K562 (cell line): ENCODE data around the gene DNAH1. TPM values are rescaled to one million over a fixed set of nuclear protein-coding genes. Genes with fewer than 3 reads are reported as not detected.
"Not testable (repeated sequence)": the region's sequence is repeated elsewhere in the genome, so short reads cannot be mapped to it uniquely, and the experiment has no call there.

Experiments used
- ATAC-seq: fragments of 200-7000 bp; cut with Tn5 transposase; 3 replicates; pipeline ENCODE4 v1.9.1; 2020; ENCODE audit warnings: moderate library complexity
- BruUV-seq: library from RNA; stranded (reverse); fragments of 400-500 nt; replicated peaks from 2 replicates; lab custom pipeline; 2021; lab: Mats Ljungman, UMichigan
- CTCF ChIA-PET: fragments of 300-600 bp; formaldehyde crosslinking; extraction: SDS; loops from one replicate; lab custom pipeline; 2021; ENCODE audit warnings: low intra/inter-chr PET ratio; lab: Yijun Ruan, JAX
- POLR2A ChIA-PET: fragments of 300-600, 350-650 bp; sonication (Branson Sonifier 250); formaldehyde crosslinking; extraction: SDS; loops from one replicate; lab custom pipeline; 2021; ENCODE audit warnings: antibody characterized with exemption, inconsistent platforms; lab: Yijun Ruan, JAX
- DNase-seq, 4 experiments: peaks; one replicate each; pipeline versions ENCODE4 v3.0.0 to v3.0.0-alpha.2; 2011 to 2018; ENCODE audit warnings: low spot score in 3 of 4, mixed read lengths in 3 of 4; ENCODE audit errors: extremely low read depth in 1 of 4
- FAIRE-seq: peaks from 2 replicates; lab custom pipeline; 2011; peaks lifted over from hg19 to GRCh38; lab: Jason Lieb, UNC
- H2AFZ ChIP-seq: 2 replicates; pipeline ENCODE4 v1.6.0; 2011; ENCODE audit warnings: low read depth, low read length, control low read depth, inconsistent platforms
- H3K27ac ChIP-seq: fragments of 200-600 bp; 3 replicates; pipeline ENCODE4 v1.8.0; 2011; ENCODE audit warnings: low read depth, mild to moderate bottlenecking, control low read depth, inconsistent platforms, low read length, moderate library complexity, mixed read lengths; ENCODE audit errors: extremely low read depth
- H3K27me3 ChIP-seq, 2 experiments: fragments of 300-600 bp in 1 of 2; 2 replicates in 1 of 2; 3 replicates in 1 of 2; pipeline versions ENCODE4 v1.6.0 to v1.8.0; 2011; ENCODE audit warnings: inconsistent platforms in 2 of 2, low read length in 2 of 2, mild to moderate bottlenecking in 1 of 2, mixed read lengths in 1 of 2, moderate library complexity in 1 of 2; ENCODE audit not compliant: control insufficient read depth in 2 of 2, insufficient read depth in 2 of 2
- H3K36me3 ChIP-seq: fragments of 300-600 bp; 3 replicates; pipeline ENCODE4 v1.8.0; 2011; ENCODE audit warnings: mild to moderate bottlenecking, low read length, inconsistent platforms; ENCODE audit not compliant: control insufficient read depth, insufficient read depth
- H3K4me1 ChIP-seq, 2 experiments: fragments of 200-600 bp in 1 of 2; replicated peaks in 1 of 2; 2 replicates in 1 of 2; 3 replicates in 1 of 2; pipeline versions ENCODE4 v1.5.1 to v1.8.0; 2011; ENCODE audit warnings: inconsistent platforms in 2 of 2, low read length in 2 of 2, mild to moderate bottlenecking in 1 of 2, mixed read lengths in 1 of 2, moderate library complexity in 1 of 2; ENCODE audit not compliant: control insufficient read depth in 2 of 2, insufficient read depth in 2 of 2
- H3K4me2 ChIP-seq: 2 replicates; pipeline ENCODE4 v1.6.1; 2011; ENCODE audit warnings: low read length, control low read depth, inconsistent platforms, mixed read lengths; ENCODE audit not compliant: insufficient read depth
- H3K4me3 ChIP-seq: fragments of 200-600 bp; sonication (generic), shearing (Covaris generic); 2 replicates; pipeline ENCODE4 v1.5.1; 2016; ENCODE audit warnings: control low read depth, inconsistent platforms
- H3K79me2 ChIP-seq: fragments of 200-600 bp; 3 replicates; pipeline ENCODE4 v1.8.0; 2011; ENCODE audit warnings: low read length, inconsistent platforms; ENCODE audit not compliant: control insufficient read depth, insufficient read depth
- H3K9ac ChIP-seq, 2 experiments: 2 replicates each; pipeline versions ENCODE4 v1.6.0 to v1.6.1; 2011; ENCODE audit warnings: low read depth in 2 of 2, low read length in 2 of 2, control low read depth in 1 of 2, inconsistent platforms in 1 of 2, mild to moderate bottlenecking in 1 of 2, mixed read lengths in 1 of 2; ENCODE audit not compliant: insufficient read depth in 1 of 2
- H3K9me1 ChIP-seq: one replicate; pipeline ENCODE4 v1.6.0; 2011; ENCODE audit warnings: inconsistent platforms, mild to moderate bottlenecking, low read length, moderate library complexity; ENCODE audit not compliant: control insufficient read depth, insufficient read depth
- H3K9me3 ChIP-seq: replicated peaks from 2 replicates; pipeline ENCODE4 v1.5.1; 2011; ENCODE audit warnings: low read depth, low read length, inconsistent platforms; ENCODE audit not compliant: control insufficient read depth, insufficient read depth
- H4K20me1 ChIP-seq: replicated peaks from 2 replicates; pipeline ENCODE4 v1.6.1; 2011; ENCODE audit warnings: low read length, inconsistent platforms, mixed read lengths; ENCODE audit not compliant: control insufficient read depth, insufficient read depth
- ARHGAP35 ChIP-seq: fragments of 450-650 bp; IDR thresholded peaks from 2 replicates; pipeline ENCODE4 v1.6.1; 2018; ENCODE audit not compliant: partially characterized antibody
- CEBPG ChIP-seq, 3 experiments: fragments of 200-800 bp in 1 of 3; sonication (Bioruptor generic) in 1 of 3; sonication (generic) in 1 of 3; formaldehyde crosslinking in 1 of 3; IDR thresholded peaks in 2 of 3; conservative IDR thresholded peaks in 1 of 3; 2 replicates each; pipeline versions ENCODE4 v1.6.1 to v1.8.0; 2016 to 2022; ENCODE audit warnings: missing compliant biosample characterization in 2 of 3, missing genetic modification characterization in 2 of 3, mild to moderate bottlenecking in 1 of 3, missing genetic modification reagents in 1 of 3
- DACH1 ChIP-seq: fragments of 450-650 bp; IDR thresholded peaks from 2 replicates; pipeline ENCODE4 v1.6.1; 2018; ENCODE audit not compliant: partially characterized antibody
- FOXA3 ChIP-seq, 2 experiments: fragments of 450-650 bp in 1 of 2; sonication (generic) in 1 of 2; formaldehyde crosslinking; IDR thresholded peaks in 1 of 2; conservative IDR thresholded peaks in 1 of 2; 2 replicates each; pipeline versions ENCODE4 v1.4.0 to v1.8.0; 2020 to 2022; ENCODE audit warnings: mild to moderate bottlenecking in 2 of 2, missing genetic modification reagents in 1 of 2
- WGBS: fragments of 100-300 bp; shearing (Covaris generic); methylation state at CpG from one replicate; pipeline ENCODE4 v1.1.6; 2016; ENCODE audit warnings: low coverage, mixed read lengths; ENCODE audit not compliant: insufficient coverage; ENCODE audit errors: missing lambda C conversion rate; 5-methylcytosine and 5-hydroxymethylcytosine counted together
- in situ Hi-C: fragments of 300-500 bp; cut with MboI; formaldehyde crosslinking; loops from 4 replicates; pipeline ENCODE4 v1.15.0; 2018; ENCODE audit warnings: inconsistent platforms, mixed read lengths
- intact Hi-C: fragments of 100-400 bp; cut with micrococcal nuclease; formaldehyde crosslinking; loops from 2 replicates; pipeline ENCODE4 v1.14.2; 2022
- polyA plus RNA-seq, 8 experiments: library from polyadenylated mRNA; depleted of rRNA in 4 of 8; stranded (reverse) in 5 of 8; unstranded in 3 of 8; fragments of >200 nt; fragmentation: Nextera tagmentation in 2 of 8; fragmentation: Illumina TruSeq in 1 of 8; extraction: Ambion mirVana in 2 of 8; extraction: Trizol in 1 of 8; gene quantifications; 2 replicates each; pipeline versions ENCODE4 v1.2.1 to v1.2.3, GENCODE V29; 2011 to 2014; ENCODE audit warnings: inconsistent platforms in 1 of 8, missing spikeins in 1 of 8
- total RNA-seq, 7 experiments: library from RNA; depleted of rRNA in 6 of 7; stranded (reverse); fragments of >200 nt in 6 of 7; fragmentation: Illumina TruSeq in 2 of 7; extraction: Trizol in 2 of 7; gene quantifications; 2 replicates each; pipeline versions ENCODE4 v1.2.1 to v1.2.3, GENCODE V29; 2011 to 2021; ENCODE audit warnings: low replicate concordance in 1 of 7
- TF ChIP-seq, protein P1 (sequence below), 2 experiments: fragments of 450-650 bp in 1 of 2; sonication (generic) in 1 of 2; formaldehyde crosslinking in 1 of 2; IDR thresholded peaks in 1 of 2; conservative IDR thresholded peaks in 1 of 2; 2 replicates each; pipeline versions ENCODE4 v1.6.1 to v1.8.1; 2016 to 2023; ENCODE audit warnings: mild to moderate bottlenecking in 2 of 2, moderate library complexity in 2 of 2, inconsistent platforms in 1 of 2, missing genetic modification reagents in 1 of 2

The DNAH1 gene
- total and polyA plus RNA-seq, 9 of the 15 experiments (the other 6 are each of a cell fraction or from before 2014, with no cell fraction given) = 0.04 to 0.84 (median 0.50) TPM

DNA sequence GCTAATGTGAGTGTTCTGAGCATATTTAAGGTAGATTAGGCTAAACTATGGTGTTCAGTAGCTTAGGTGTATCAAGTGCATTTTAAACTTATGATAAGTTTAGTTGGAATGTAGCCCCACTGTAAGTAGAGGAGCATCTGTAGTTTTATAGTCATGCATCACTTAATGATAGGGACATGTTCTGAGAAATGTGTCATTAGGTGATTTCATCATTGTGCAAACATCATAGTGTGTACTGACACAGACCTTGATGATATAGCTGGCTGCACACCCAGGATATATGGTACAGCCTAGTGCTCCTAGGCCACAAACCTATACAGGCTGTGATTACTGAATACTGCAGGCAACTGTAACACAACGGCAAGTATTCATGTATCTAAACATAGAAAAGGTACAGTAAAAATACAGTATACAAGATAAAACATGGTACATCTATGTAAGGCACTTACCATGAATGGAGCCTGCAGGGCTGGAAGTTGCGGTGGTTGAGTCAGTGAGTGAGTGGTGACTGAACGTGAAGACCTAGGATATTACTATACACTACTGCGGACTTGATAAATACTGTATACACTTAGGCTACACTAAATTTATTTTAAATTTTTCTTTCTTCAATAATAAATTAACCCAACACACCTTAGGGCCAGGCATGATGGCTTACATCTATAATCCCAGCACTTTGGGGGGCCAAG, 17.9 kb downstream of the DNAH1 start:
- POLR2A ChIA-PET = no interaction called here
- in situ Hi-C loops = no loop called here
- intact Hi-C loops = no loop called here

DNA sequence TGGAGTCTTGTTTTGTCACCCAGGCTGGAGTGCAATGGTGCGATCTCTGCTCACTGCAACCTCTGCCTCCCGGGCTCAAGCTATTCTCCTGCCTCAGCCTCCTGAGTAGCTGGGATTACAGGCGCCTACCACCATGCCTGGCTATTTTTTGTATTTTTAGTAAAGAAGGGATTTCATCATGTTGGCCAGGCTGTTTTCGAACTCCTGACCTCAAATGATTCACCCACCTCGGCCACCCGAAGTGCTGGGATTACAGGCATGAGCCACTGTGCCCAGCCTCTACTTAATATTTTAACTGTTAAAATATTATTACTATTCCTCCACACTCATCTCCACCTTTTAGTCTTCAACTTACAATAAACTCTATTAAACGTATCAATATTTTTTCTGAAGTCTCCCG, 22.0 kb downstream of the DNAH1 start:
- intact Hi-C loops = loop anchor here (5.0 kb wide), 2 partner anchors 106 to 336 kb away; no protein-coding TSS in a partner anchor
- not testable (repeated sequence) for H3K4me1 ChIP-seq

More for the DNA sequence above, 17.9 kb downstream of the DNAH1 start:
- no peaks in the 10 kb centered on the region for H3K9me1 ChIP-seq
- no peaks in the 10 kb centered on the region for H3K79me2 ChIP-seq
- 77% methylated on average over 4 of the region's 4 CpGs for WGBS
- ATAC-seq (no peak), FAIRE-seq (no peak), DNase-seq (no peak)
- H3K4me3 ChIP-seq = no peak overlapping the region
- TF ChIP-seq FOXA3 (CRISPR knock-in tag; conservative IDR thresholded peaks at IDR 0.05 in 1 of 2, IDR thresholded peaks at IDR 0.05 in 1 of 2) (peak in 1 of 2 experiments; percentile 47; a peak in 2 of 4 replicates), ARHGAP35 (no peak), CEBPG (CRISPR knock-in tag; IDR thresholded peaks at IDR 0.05) (no peak), CEBPG (tag; conservative IDR thresholded peaks at IDR 0.05 in 1 of 2, IDR thresholded peaks at IDR 0.05 in 1 of 2) (peak in 1 of 2 experiments; percentile 72; a peak in 2 of 4 replicates), DACH1 (no peak)
- TF ChIP-seq, protein P1, sequence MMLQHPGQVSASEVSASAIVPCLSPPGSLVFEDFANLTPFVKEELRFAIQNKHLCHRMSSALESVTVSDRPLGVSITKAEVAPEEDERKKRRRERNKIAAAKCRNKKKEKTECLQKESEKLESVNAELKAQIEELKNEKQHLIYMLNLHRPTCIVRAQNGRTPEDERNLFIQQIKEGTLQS (IDR thresholded peaks at IDR 0.05) = peak; percentile 54
- TF ChIP-seq, protein P1 (CRISPR knock-in tag; conservative IDR thresholded peaks at IDR 0.05) = no peak
- H3K9ac ChIP-seq = no peak overlapping the region
- no peak overlapping the region for H3K4me2 ChIP-seq
- BruUV-seq = no TSS peak
- no peaks in the 10 kb centered on the region for H3K9me3 ChIP-seq
- no peak overlapping the region for H3K27ac ChIP-seq
- H2AFZ ChIP-seq = no peak overlapping the region
- no peaks in the 10 kb centered on the region for H3K27me3 ChIP-seq
- no peaks in the 10 kb centered on the region for H3K36me3 ChIP-seq
- no peaks in the 10 kb centered on the region; a peak in 1 of 5 replicates for H3K4me1 ChIP-seq
- CTCF ChIA-PET = no interaction called here
- no peaks in the 10 kb centered on the region for H4K20me1 ChIP-seq

More for the DNA sequence above, 22.0 kb downstream of the DNAH1 start:
- H3K79me2 ChIP-seq, H3K27ac ChIP-seq, FAIRE-seq, H3K36me3 ChIP-seq, H3K27me3 ChIP-seq, H2AFZ ChIP-seq, H4K20me1 ChIP-seq, in situ Hi-C loops, DNase-seq, ATAC-seq, BruUV-seq, H3K9me3 ChIP-seq, H3K9me1 ChIP-seq, POLR2A ChIA-PET, H3K9ac ChIP-seq, H3K4me2 ChIP-seq, H3K4me3 ChIP-seq: not testable (repeated sequence)
- WGBS = 41% methylated on average over 8 of the region's 8 CpGs
- CTCF ChIA-PET = interaction anchor here (0.8 to 2.6 kb wide), 3 partner anchors 46 to 119 kb away, joined by 3 to 36 read pairs (median 3); no protein-coding TSS in a partner anchor
